Panc1 (cell line): ENCODE data around the gene VASH2. TPM values are rescaled to one million over a fixed set of nuclear protein-coding genes. Genes with fewer than 3 reads are reported as not detected.

Experiments
- ATAC-seq: fragments of 200-7000 bp; cut with Tn5 transposase; 2 replicates; pipeline ENCODE4 v1.9.1; 2020; ENCODE audit warnings: mild to moderate bottlenecking, moderate library complexity
- BruUV-seq: library from RNA; stranded (reverse); fragments of 400-500 nt; replicated peaks from 2 replicates; lab custom pipeline; 2021; lab: Mats Ljungman, UMichigan
- CTCF ChIA-PET: fragments of 300-600 bp; sonication (Branson Sonifier 250); formaldehyde crosslinking; loops from one replicate; lab custom pipeline; 2022; ENCODE audit warnings: antibody characterized with exemption; lab: Charles Lee
- POLR2A ChIA-PET: fragments of 300-600 bp; sonication (Branson Sonifier 250); formaldehyde crosslinking; loops from one replicate; lab custom pipeline; 2022; ENCODE audit warnings: antibody characterized with exemption; lab: Charles Lee
- DNase-seq: peaks from one replicate; pipeline ENCODE4 v3.0.0-alpha.2; 2010; ENCODE audit warnings: low read depth, low spot score
- H3K27ac ChIP-seq: 2 replicates; pipeline ENCODE4 v1.5.1; 2011; ENCODE audit warnings: mild to moderate bottlenecking, low read length, inconsistent platforms
- H3K27me3 ChIP-seq: fragments of 200-500 bp; sonication (Bioruptor generic); 2 replicates; pipeline ENCODE4 v1.6.0; 2014; ENCODE audit warnings: low read length, inconsistent platforms; ENCODE audit not compliant: control insufficient read depth, insufficient read depth
- H3K36me3 ChIP-seq: fragments of 200-500 bp; sonication (Bioruptor generic); 2 replicates; pipeline ENCODE4 v1.5.1; 2014; ENCODE audit warnings: inconsistent platforms, mild to moderate bottlenecking, low read length, moderate library complexity; ENCODE audit not compliant: control insufficient read depth, insufficient read depth
- H3K4me1 ChIP-seq: 2 replicates; pipeline ENCODE4 v1.5.1; 2011; ENCODE audit warnings: inconsistent platforms, mild to moderate bottlenecking, low read length, moderate library complexity; ENCODE audit not compliant: control insufficient read depth, insufficient read depth
- H3K4me3 ChIP-seq, 2 experiments: 2 replicates each; pipeline ENCODE4 v1.5.1; 2011 to 2012; ENCODE audit warnings: low read depth in 2 of 2, low read length in 2 of 2, mild to moderate bottlenecking in 2 of 2, inconsistent platforms in 1 of 2, moderate library complexity in 1 of 2
- H3K9me3 ChIP-seq: fragments of 200-500 bp; sonication (Bioruptor generic); 2 replicates; pipeline ENCODE4 v1.5.1; 2014; ENCODE audit warnings: low read depth, mild to moderate bottlenecking, inconsistent platforms, low read length, moderate library complexity; ENCODE audit not compliant: control insufficient read depth, insufficient read depth
- CTCF ChIP-seq: fragments of 450-650 bp; IDR thresholded peaks from 2 replicates; pipeline ENCODE4 v1.5.1; 2017; ENCODE audit warnings: mild to moderate bottlenecking
- POLR2AphosphoS5 ChIP-seq: IDR thresholded peaks from 2 replicates; pipeline ENCODE4 v1.6.1; 2012; ENCODE audit warnings: mild to moderate bottlenecking, low read depth, low read length, moderate library complexity
- REST ChIP-seq, 2 experiments: IDR thresholded peaks; 2 replicates each; pipeline ENCODE4 v1.6.1; 2011 to 2012; ENCODE audit warnings: low read depth in 2 of 2, control low read depth in 1 of 2, low read length in 1 of 2, mild to moderate bottlenecking in 1 of 2, moderate library complexity in 1 of 2; ENCODE audit not compliant: insufficient read depth in 1 of 2
- SIN3A ChIP-seq: IDR thresholded peaks from 2 replicates; pipeline ENCODE4 v1.6.1; 2012; ENCODE audit warnings: low read depth, mild to moderate bottlenecking, low read length, moderate library complexity, borderline replicate concordance; ENCODE audit not compliant: insufficient read depth
- TCF7L2 ChIP-seq: IDR thresholded peaks from 2 replicates; pipeline ENCODE4 v1.6.1; 2011; ENCODE audit warnings: mild to moderate bottlenecking, low read depth, low read length, inconsistent platforms
- in situ Hi-C: cut with HindIII; loops from 2 replicates; pipeline ENCODE4 v1.10.0; 2016; ENCODE audit warnings: low sequenced_read_pairs, low pct_unique_long_range_greater_than_20kb
- intact Hi-C: fragments of 100-400 bp; cut with micrococcal nuclease; formaldehyde crosslinking; loops from one replicate; pipeline ENCODE4 v1.10.0; 2022; ENCODE audit not compliant: unreplicated experiment
- total RNA-seq: library from RNA; stranded (reverse); gene quantifications from one replicate; pipeline ENCODE4 v1.2.1, GENCODE V29; 2021; ENCODE audit not compliant: unreplicated experiment

Gene VASH2
- total RNA-seq, 1 experiment from 2014 or later, result 1.7 TPM

- no TSS peak for BruUV-seq
- DNase-seq (no peak), ATAC-seq (no peak)
- no peaks in the 10 kb centered on the region for H3K4me1 ChIP-seq
- POLR2A ChIA-PET, result interaction anchor here (0.7 kb wide), 1 partner anchor 31 kb away, joined by 3 read pairs; no protein-coding TSS in a partner anchor
- H3K27me3 ChIP-seq, result peaks cover 3% of the 10 kb centered on the region; the same call in 1 of the 2 replicates
- H3K9me3 ChIP-seq, result no peaks in the 10 kb centered on the region
- CTCF ChIA-PET, result no interaction called here
- no peaks in the 10 kb centered on the region for H3K36me3 ChIP-seq
- intact Hi-C loops, result no loop called here
- in situ Hi-C loops, result no loop called here
- TF ChIP-seq TCF7L2 (no peak), POLR2AphosphoS5 (no peak), SIN3A (no peak), REST (IDR thresholded peaks at IDR 0.05; ENCODE audit: insufficient read depth in 1 of 2, low read depth in 2 of 2, low read length in 1 of 2) (no peak), CTCF (no peak)
- H3K4me3 ChIP-seq, result no peak overlapping the region
- H3K27ac ChIP-seq, result no peak overlapping the region
Measured at GRCh38 chr1:212955961-212956620, 5.8 kb downstream of the VASH2 start.

GRCh38 chr1:212957546-212957945, 7.2 kb downstream of the VASH2 start:
- ChIA-PET CTCF (interaction anchor here (0.6 to 0.7 kb wide), 2 partner anchors 117 to 501 kb away, joined by 3 to 6 read pairs; no protein-coding TSS in a partner anchor), POLR2A (no interaction called here)
- ATAC-seq, result no peak
- Histone ChIP-seq H3K4me1 (no peaks in the 10 kb centered on the region), H3K36me3 (no peaks in the 10 kb centered on the region), H3K4me3 (no peak overlapping the region), H3K27me3 (no peaks in the 10 kb centered on the region), H3K9me3 (no peaks in the 10 kb centered on the region), H3K27ac (no peak overlapping the region)
- DNase-seq, result no peak
- intact Hi-C loops, result no loop called here
- in situ Hi-C loops, result no loop called here
- no peak for TF ChIP-seq REST (IDR thresholded peaks at IDR 0.05; ENCODE audit: insufficient read depth in 1 of 2, low read depth in 2 of 2, low read length in 1 of 2)
- no TSS peak for BruUV-seq
